ENCODE results near the gene GIPC1. TPM values are rescaled to one million over a fixed set of nuclear protein-coding genes. Genes with fewer than 3 reads are reported as not detected.

The GIPC1 gene
- total RNA-seq, 4 donors from 2014 or later = 61.8 to 122 (median 113) TPM

GRCh38 chr19:14530506-14530905 is 34.6 kb upstream of the GIPC1 start:
- peak overlapping the region in 3 of 4 donors; percentile 63 to 82 (median 72) for H3K4me3 ChIP-seq
- TF ChIP-seq CTCF (IDR thresholded peaks at IDR 0.05) = no peak
- no peak for TF ChIP-seq EP300 (IDR thresholded peaks at IDR 0.05)
- no peak for TF ChIP-seq POLR2A (IDR thresholded peaks at IDR 0.05)
- H3K36me3 ChIP-seq = no peaks in the 10 kb centered on the region
- 55 to 70% methylated on average over 3 of the region's 3 CpGs for WGBS, 2 donors
- H3K4me1 ChIP-seq = peaks cover 0 to 48% (median 10%) of the 10 kb centered on the region in 4 donors
- no peaks in the 10 kb centered on the region for H3K9me3 ChIP-seq
- no peaks in the 10 kb centered on the region for H3K27me3 ChIP-seq
- no peak for DNase-seq (ENCODE audit: low spot score in 2 of 2)
- H3K27ac ChIP-seq = peak overlapping the region in 3 of 4 donors; percentile 91 to 97 (median 95)

DNA sequence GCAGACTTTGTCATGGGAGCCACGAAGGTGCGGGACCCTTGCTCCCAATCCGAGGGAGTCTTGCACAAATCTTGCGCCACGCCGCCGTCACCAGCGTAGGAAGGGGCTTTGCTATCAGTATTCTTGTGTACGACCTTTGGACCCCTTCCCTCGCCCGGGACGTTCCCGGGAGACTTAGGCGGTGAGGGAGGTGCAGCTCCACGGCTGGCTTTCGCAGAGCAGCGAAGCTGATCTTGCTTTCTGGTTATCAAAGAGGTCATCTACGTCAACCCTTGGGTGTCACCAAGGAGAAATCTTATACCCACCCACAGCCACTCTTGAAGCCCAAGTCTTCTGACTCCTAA is 34.0 kb upstream of the GIPC1 start:
- no peaks in the 10 kb centered on the region for H3K9me3 ChIP-seq
- WGBS, 2 donors = 0% methylated on average over 11 to 16 of the region's 18 CpGs
- DNase-seq (ENCODE audit: low spot score in 2 of 2) = no peak
- no peak for TF ChIP-seq EP300 (IDR thresholded peaks at IDR 0.05)
- H3K36me3 ChIP-seq = no peaks in the 10 kb centered on the region
- peak overlapping the region; percentile 63 to 82 (median 70) for H3K4me3 ChIP-seq
- H3K27ac ChIP-seq = peak overlapping the region; percentile 87 to 97 (median 93)
- no peaks in the 10 kb centered on the region for H3K27me3 ChIP-seq
- H3K4me1 ChIP-seq = peaks cover 0 to 48% (median 10%) of the 10 kb centered on the region in 4 donors

DNA sequence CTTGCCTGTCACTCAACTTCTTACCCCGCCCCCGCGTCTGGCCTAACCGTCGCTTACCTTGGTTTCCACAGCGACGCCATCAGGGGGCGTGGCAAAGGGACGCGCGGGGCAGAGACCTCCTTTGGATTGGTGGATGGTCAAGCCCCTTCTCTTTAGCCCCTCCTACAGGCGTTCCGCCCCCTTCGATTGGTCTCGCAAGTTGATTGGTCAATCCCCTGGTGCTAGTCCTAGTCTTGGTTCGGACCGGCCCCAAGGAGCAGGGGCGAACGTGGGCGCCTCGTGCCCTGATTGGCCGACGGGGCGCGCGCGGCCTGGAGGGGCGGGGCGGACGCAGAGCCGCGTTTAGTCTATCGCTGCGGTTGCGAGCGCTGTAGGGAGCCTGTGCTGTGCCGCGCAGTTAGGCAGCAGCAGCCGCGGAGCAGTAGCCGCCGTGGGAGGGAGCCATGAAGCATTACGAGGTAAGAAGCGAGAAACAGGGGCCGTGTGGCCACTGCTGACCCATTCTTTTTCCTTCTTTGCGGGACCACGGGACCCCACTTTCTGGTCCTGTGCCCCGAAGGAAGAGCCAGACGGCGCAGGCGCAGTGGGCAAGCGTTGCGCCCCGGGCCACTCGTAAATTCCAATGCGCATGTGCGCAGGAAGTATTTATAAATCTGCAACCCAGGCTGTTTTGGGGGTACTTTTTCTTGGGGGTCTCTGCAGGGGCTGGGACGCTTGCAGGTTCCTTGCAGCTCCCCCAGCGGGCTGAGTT is 33.5 kb upstream of the GIPC1 start, which contains the start of gene TECR:
TECR (plus strand) TSS at position 341 of the 751 bp plus-strand sequence; CDS start at position 444, 103 bp downstream.
- Histone ChIP-seq H3K4me3 (peak within 1 kb of the TSS; percentile 63 to 82 (median 70)), H3K4me1 (peaks cover 0 to 45% (median 10%) of the 10 kb centered on the region in 4 donors), H3K27ac (peak within 1 kb of the TSS; percentile 87 to 97 (median 93)), H3K36me3 (no peaks in the 10 kb centered on the region), H3K27me3 (no peaks in the 10 kb centered on the region), H3K9me3 (no peaks in the 10 kb centered on the region)
- WGBS, 2 donors = 0 to 1% methylated on average over 31 to 53 of the region's 59 CpGs
- TF ChIP-seq POLR2A (IDR thresholded peaks at IDR 0.05) (peak; percentile 98 to 100), EP300 (IDR thresholded peaks at IDR 0.05) (peak; percentile 60 to 100), CTCF (IDR thresholded peaks at IDR 0.05) (peak in 2 of 5 experiments; percentile 14 to 45)
- peak; percentile 100 for DNase-seq (ENCODE audit: low spot score in 2 of 2)

GRCh38 chr19:14528419-14529253 is 32.7 kb upstream of the GIPC1 start:
- DNase-seq (ENCODE audit: low spot score in 2 of 2) = no peak
- TF ChIP-seq POLR2A (IDR thresholded peaks at IDR 0.05) = no peak
- no peak for TF ChIP-seq EP300 (IDR thresholded peaks at IDR 0.05)
- TF ChIP-seq CTCF (IDR thresholded peaks at IDR 0.05) = no peak
- Histone ChIP-seq H3K27ac (peak overlapping the region; percentile 72 to 97 (median 89)), H3K27me3 (no peaks in the 10 kb centered on the region), H3K36me3 (no peaks in the 10 kb centered on the region), H3K4me3 (peak overlapping the region; percentile 55 to 82 (median 65)), H3K4me1 (peaks cover 0 to 42% (median 10%) of the 10 kb centered on the region in 4 donors), H3K9me3 (no peaks in the 10 kb centered on the region)
- 36 to 39% methylated on average over 39 of the region's 39 CpGs for WGBS, 2 donors

GRCh38 chr19:14526423-14526822 is 30.5 kb upstream of the GIPC1 start:
- TF ChIP-seq CTCF (IDR thresholded peaks at IDR 0.05) (no peak), POLR2A (IDR thresholded peaks at IDR 0.05) (no peak), EP300 (IDR thresholded peaks at IDR 0.05) (no peak)
- Histone ChIP-seq H3K36me3 (no peaks in the 10 kb centered on the region), H3K27ac (no peak overlapping the region), H3K27me3 (no peaks in the 10 kb centered on the region), H3K9me3 (no peaks in the 10 kb centered on the region), H3K4me3 (no peak overlapping the region), H3K4me1 (peaks cover 0 to 22% (median 10%) of the 10 kb centered on the region in 4 donors)
- DNase-seq (ENCODE audit: low spot score in 2 of 2) = no peak
- 56 to 61% methylated on average over 4 of the region's 4 CpGs for WGBS, 2 donors

Measured in tibial nerve (tissue), 4 donors.